ENCODE results near the gene NT5C1B.

The NT5C1B gene

DNA sequence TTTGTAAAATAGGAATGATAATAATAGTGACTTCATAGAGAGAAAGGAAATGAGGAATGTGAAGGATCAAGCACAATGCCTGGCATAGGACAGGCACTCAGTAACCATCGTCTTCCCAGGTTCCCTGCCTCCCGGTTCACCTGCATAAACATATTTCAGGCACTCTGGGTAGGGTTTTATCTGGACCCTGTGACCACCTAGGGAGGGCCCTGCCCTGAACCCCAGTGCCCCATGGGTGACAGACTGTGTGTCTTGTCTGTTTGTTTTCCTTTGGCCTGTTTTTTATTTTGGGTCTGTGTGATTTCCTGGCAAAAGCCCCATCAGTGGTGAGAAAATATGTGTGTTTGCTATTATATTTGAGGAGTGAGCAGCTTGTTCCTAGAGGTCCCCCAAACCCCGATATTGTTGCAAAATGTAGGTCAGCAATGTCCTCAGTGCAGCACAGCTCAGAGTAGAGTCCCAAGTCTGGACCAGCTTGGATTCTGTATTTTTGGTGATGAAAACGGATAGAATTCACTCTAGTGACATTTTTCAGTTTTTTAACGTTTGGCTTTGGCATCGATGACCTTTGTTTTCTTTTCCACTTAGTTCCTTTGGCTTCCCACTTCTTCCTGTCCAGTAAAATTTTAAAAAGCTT lies 9.6 kb upstream of the NT5C1B start:
- no peak overlapping the region for H3K27ac ChIP-seq (ENCODE audit: low read depth, low read length)
- no peaks in the 10 kb centered on the region for H3K4me1 ChIP-seq (ENCODE audit: insufficient read depth, low read length)
- H3K9ac ChIP-seq (ENCODE audit: low read length): no peak overlapping the region
- H3K36me3 ChIP-seq (ENCODE audit: insufficient read depth, low read length): no peaks in the 10 kb centered on the region
- no peaks in the 10 kb centered on the region for H3K27me3 ChIP-seq (ENCODE audit: control insufficient read depth in 1 of 2, insufficient read depth in 2 of 2, low read length in 2 of 2)
- H3K4me3 ChIP-seq (ENCODE audit: low read depth in 1 of 2, low read length in 2 of 2): no peak overlapping the region
- no peaks in the 10 kb centered on the region for H3K9me3 ChIP-seq (ENCODE audit: low read length)

DNA sequence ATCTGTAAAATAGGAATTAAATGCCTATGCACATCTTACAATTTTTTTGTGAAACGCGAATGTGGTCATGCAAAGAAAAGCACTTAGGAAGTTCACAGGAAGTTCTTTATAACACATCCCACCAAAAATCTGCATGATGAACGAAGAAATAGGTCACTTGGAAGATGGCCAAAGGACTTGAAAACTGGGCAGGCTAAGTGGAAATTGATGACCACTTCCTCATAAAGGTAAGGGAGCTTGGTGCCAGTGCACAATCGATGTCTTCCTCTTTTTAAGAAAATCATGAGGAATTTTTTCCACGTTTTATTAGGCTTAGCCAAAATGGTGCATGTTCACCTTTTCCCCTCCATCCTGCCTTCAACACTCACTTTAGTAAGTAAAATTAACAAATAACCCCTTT lies 8.2 kb upstream of the NT5C1B start:
- no peak overlapping the region for H3K27ac ChIP-seq (ENCODE audit: low read depth, low read length)
- H3K9ac ChIP-seq (ENCODE audit: low read length): no peak overlapping the region
- no peaks in the 10 kb centered on the region for H3K36me3 ChIP-seq (ENCODE audit: insufficient read depth, low read length)
- no peaks in the 10 kb centered on the region for H3K27me3 ChIP-seq (ENCODE audit: control insufficient read depth in 1 of 2, insufficient read depth in 2 of 2, low read length in 2 of 2)
- no peak overlapping the region for H3K4me3 ChIP-seq (ENCODE audit: low read depth in 1 of 2, low read length in 2 of 2)
- no peaks in the 10 kb centered on the region for H3K9me3 ChIP-seq (ENCODE audit: low read length)
- no peaks in the 10 kb centered on the region for H3K4me1 ChIP-seq (ENCODE audit: insufficient read depth, low read length)

DNA sequence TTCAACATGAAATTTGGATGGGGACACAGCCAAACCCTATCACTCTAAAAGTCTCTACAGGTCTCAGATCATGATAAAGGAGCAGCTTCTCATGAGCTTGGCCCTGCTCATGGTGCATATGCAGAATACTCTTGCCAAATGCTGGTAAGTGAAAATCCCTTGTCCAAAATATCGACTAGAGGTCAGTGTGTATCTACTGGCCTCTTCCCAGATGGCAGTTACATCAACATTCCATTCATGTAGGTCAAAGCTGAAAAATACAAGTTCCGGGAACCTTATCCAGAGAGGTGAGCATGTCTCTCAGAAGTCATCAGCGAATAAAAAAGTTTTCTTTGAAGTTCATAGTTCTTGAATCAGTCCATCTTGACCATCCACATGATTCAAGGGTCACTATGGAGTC lies 7.6 kb upstream of the NT5C1B start:
- Histone ChIP-seq H3K27ac (ENCODE audit: low read depth, low read length) (no peak overlapping the region), H3K4me3 (ENCODE audit: low read depth in 1 of 2, low read length in 2 of 2) (no peak overlapping the region), H3K9me3 (ENCODE audit: low read length) (no peaks in the 10 kb centered on the region), H3K27me3 (ENCODE audit: control insufficient read depth in 1 of 2, insufficient read depth in 2 of 2, low read length in 2 of 2) (no peaks in the 10 kb centered on the region), H3K36me3 (ENCODE audit: insufficient read depth, low read length) (no peaks in the 10 kb centered on the region), H3K9ac (ENCODE audit: low read length) (no peak overlapping the region), H3K4me1 (ENCODE audit: insufficient read depth, low read length) (no peaks in the 10 kb centered on the region)

DNA sequence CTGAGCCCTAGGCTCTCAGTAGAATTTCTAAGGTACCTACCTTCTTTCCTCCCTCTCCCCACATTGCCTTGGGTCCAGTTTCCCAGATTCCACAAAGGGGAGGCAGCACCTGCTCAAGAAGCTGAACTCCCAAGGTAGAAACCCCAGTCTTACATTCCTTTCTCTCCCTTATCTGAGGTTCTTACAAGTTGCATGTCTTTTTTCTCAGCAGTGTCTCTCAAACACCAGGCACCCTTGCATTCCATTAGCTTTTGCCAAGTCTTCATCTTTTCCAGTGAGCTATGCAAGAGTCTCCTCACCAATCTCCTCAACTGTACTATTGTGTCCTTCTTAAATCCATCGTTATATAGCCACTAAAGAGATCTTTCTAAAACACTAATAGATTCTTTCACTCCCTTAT lies 4.1 kb upstream of the NT5C1B start:
- no peaks in the 10 kb centered on the region for H3K4me1 ChIP-seq (ENCODE audit: insufficient read depth, low read length)
- no peaks in the 10 kb centered on the region for H3K36me3 ChIP-seq (ENCODE audit: insufficient read depth, low read length)
- no peak overlapping the region for H3K9ac ChIP-seq (ENCODE audit: low read length)
- no peaks in the 10 kb centered on the region for H3K9me3 ChIP-seq (ENCODE audit: low read length)
- no peaks in the 10 kb centered on the region for H3K27me3 ChIP-seq (ENCODE audit: control insufficient read depth in 1 of 2, insufficient read depth in 2 of 2, low read length in 2 of 2)
- no peak overlapping the region for H3K4me3 ChIP-seq (ENCODE audit: low read depth in 1 of 2, low read length in 2 of 2)
- no peak overlapping the region for H3K27ac ChIP-seq (ENCODE audit: low read depth, low read length)

DNA sequence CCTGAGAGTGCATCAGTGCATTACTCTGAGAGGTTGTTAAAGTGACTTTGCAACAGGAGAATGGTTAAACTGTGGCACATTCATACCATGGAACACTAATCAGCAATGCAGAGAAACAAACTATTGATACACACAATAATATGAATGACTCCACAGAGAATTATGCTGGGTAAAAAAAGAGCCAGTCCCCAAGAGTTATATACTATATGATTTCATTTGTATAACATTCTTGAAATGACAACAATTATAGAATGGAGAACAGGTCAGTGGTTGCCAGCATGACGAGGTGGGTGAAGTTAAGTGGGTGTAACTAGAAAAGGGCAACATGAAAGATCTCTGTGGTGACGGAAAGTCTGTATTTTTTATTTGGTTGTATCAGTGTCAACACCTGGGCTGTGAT lies 3.0 kb upstream of the NT5C1B start:
- H3K27ac ChIP-seq (ENCODE audit: low read depth, low read length): no peak overlapping the region
- no peak overlapping the region for H3K4me3 ChIP-seq (ENCODE audit: low read depth in 1 of 2, low read length in 2 of 2)
- H3K4me1 ChIP-seq (ENCODE audit: insufficient read depth, low read length): no peaks in the 10 kb centered on the region
- H3K27me3 ChIP-seq (ENCODE audit: control insufficient read depth in 1 of 2, insufficient read depth in 2 of 2, low read length in 2 of 2): no peaks in the 10 kb centered on the region
- no peak overlapping the region for H3K9ac ChIP-seq (ENCODE audit: low read length)
- no peaks in the 10 kb centered on the region for H3K36me3 ChIP-seq (ENCODE audit: insufficient read depth, low read length)
- no peaks in the 10 kb centered on the region for H3K9me3 ChIP-seq (ENCODE audit: low read length)

DNA sequence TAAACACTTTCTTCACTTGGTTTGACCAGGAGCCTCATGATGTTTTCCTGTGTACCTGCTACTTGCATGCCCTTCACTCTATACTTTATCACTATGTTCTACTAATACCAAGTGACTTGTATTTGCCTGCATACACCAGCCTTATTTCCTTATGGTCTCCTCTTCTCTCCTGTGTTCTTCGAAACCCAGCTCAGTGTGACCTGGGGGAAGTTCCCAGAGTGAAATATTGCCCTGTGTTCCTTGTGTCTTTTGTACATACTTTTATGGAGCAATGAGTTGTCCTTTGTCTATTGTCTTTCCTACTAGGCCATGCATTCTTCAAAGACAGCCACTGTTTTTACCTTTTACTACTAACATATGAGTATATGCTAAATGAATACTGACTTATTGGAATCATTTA lies 567 bp downstream of the NT5C1B start:
- no peaks in the 10 kb centered on the region for H3K27me3 ChIP-seq (ENCODE audit: control insufficient read depth in 1 of 2, insufficient read depth in 2 of 2, low read length in 2 of 2)
- H3K9ac ChIP-seq (ENCODE audit: low read length): no peak overlapping the region
- no peaks in the 10 kb centered on the region for H3K9me3 ChIP-seq (ENCODE audit: low read length)
- H3K36me3 ChIP-seq (ENCODE audit: insufficient read depth, low read length): no peaks in the 10 kb centered on the region
- no peak overlapping the region for H3K27ac ChIP-seq (ENCODE audit: low read depth, low read length)
- no peak overlapping the region for H3K4me3 ChIP-seq (ENCODE audit: low read depth in 1 of 2, low read length in 2 of 2)
- no peaks in the 10 kb centered on the region for H3K4me1 ChIP-seq (ENCODE audit: insufficient read depth, low read length)

DNA sequence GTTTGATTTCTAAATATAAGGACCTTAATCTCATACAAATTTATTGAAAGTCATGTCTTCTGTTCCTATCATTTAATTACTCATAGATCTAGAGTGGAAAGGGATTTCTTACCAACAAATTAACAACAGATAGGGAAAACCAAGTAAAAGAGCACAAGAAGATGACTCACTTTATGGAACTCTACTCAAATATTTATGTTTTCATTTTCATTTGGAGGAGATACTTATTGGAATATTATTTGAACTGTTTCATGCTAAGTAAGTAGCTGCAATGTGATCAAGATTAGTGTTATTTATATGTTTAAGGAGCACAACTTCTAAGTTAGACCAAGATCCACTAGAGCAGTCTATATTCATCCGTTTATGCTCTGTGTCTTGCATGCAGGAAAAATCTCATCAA lies 1.3 kb downstream of the NT5C1B start:
- no peak overlapping the region for H3K9ac ChIP-seq (ENCODE audit: low read length)

DNA sequence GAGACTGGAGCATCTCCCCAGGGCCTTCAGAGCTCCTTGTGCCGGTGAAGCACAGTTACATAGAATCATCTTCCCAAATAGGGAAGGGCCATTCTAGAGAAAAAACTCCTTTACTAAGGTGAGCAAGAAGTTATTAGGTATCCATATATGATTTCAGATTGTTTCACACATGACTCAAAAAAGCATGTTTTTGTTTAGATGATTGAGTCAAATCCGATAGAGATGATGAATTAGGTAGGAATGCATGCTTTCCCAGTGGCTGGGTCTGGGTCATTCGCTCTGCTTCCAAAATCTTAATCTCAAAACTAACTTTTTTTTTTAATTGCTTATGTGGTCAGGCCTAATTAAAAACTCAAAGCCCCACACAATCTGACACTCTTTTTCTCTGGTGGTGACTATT lies 3.8 kb downstream of the NT5C1B start:
- no peak overlapping the region for H3K9ac ChIP-seq (ENCODE audit: low read length)
- H3K36me3 ChIP-seq (ENCODE audit: insufficient read depth, low read length): no peaks in the 10 kb centered on the region
- H3K27ac ChIP-seq (ENCODE audit: low read depth, low read length): no peak overlapping the region
- no peaks in the 10 kb centered on the region for H3K4me1 ChIP-seq (ENCODE audit: insufficient read depth, low read length)
- H3K27me3 ChIP-seq (ENCODE audit: control insufficient read depth in 1 of 2, insufficient read depth in 2 of 2, low read length in 2 of 2): no peaks in the 10 kb centered on the region
- H3K4me3 ChIP-seq (ENCODE audit: low read depth in 1 of 2, low read length in 2 of 2): no peak overlapping the region
- H3K9me3 ChIP-seq (ENCODE audit: low read length): no peaks in the 10 kb centered on the region

More for the DNA sequence above, 1.3 kb downstream of the NT5C1B start:
- H3K36me3 ChIP-seq (ENCODE audit: insufficient read depth, low read length): no peaks in the 10 kb centered on the region
- no peak overlapping the region for H3K27ac ChIP-seq (ENCODE audit: low read depth, low read length)
- no peaks in the 10 kb centered on the region for H3K4me1 ChIP-seq (ENCODE audit: insufficient read depth, low read length)
- no peak overlapping the region for H3K4me3 ChIP-seq (ENCODE audit: low read depth in 1 of 2, low read length in 2 of 2)
- no peaks in the 10 kb centered on the region for H3K9me3 ChIP-seq (ENCODE audit: low read length)
- H3K27me3 ChIP-seq (ENCODE audit: control insufficient read depth in 1 of 2, insufficient read depth in 2 of 2, low read length in 2 of 2): no peaks in the 10 kb centered on the region

DNA sequence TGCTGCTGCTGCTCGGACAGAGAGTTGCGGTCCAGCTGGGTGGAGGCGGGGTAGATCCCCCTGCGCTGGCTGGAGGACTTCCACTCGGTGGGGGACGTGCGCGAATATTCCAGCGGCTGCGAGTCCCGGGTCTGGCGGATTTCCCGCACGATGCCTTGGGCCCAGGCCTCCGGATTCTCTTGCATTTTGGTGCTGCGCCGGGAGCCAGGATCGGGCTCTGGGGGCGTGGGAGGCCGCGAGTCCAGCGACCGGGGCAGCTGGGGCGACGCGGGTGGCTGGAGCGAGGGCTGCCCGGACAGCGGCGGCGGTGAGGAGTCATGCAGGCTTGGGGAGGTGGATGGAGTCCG lies 4.8 kb downstream of the NT5C1B start:
- H3K9me3 ChIP-seq (ENCODE audit: low read length): no peaks in the 10 kb centered on the region

DNA sequence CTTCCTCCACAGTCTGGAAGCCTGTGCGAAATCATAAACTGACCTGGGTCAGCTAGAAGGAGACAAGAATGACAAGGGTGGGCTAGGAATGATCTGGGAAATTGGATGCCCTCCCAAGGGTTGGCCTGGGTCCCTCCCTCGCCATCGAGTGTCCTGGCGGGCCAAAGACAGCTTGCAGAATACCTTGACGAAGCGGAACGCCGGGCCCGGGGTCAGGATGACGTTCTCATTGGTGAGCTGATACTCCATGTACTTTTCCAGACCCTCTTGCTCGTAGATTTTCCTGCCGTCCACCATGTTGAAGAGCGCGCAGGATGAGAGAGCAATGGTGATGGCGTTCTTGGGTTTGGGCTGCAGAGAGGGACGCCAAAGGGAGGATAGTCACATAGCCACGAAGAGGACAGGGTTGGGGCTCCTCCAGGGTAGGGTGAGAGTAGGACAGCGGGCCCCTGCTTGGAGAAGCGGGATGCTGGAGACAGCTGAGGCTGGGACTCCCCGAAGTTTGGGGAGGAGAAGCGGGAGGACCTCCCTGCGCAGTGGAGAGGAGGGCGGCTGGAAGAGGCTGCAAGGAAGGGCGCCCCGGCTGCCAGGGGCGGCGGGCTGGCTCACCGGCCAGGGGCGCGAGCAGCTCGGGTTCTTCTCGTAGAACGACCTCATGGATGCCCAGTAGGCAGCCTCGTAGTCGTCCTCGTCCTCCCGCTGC lies 5.3 kb downstream of the NT5C1B start:
- H3K27ac ChIP-seq (ENCODE audit: low read depth, low read length): no peak overlapping the region
- H3K27me3 ChIP-seq (ENCODE audit: control insufficient read depth in 1 of 2, insufficient read depth in 2 of 2, low read length in 2 of 2): no peaks in the 10 kb centered on the region
- no peaks in the 10 kb centered on the region for H3K4me1 ChIP-seq (ENCODE audit: insufficient read depth, low read length)
- no peaks in the 10 kb centered on the region for H3K9me3 ChIP-seq (ENCODE audit: low read length)
- no peak overlapping the region for H3K9ac ChIP-seq (ENCODE audit: low read length)
- no peaks in the 10 kb centered on the region for H3K36me3 ChIP-seq (ENCODE audit: insufficient read depth, low read length)
- H3K4me3 ChIP-seq (ENCODE audit: low read depth in 1 of 2, low read length in 2 of 2): no peak overlapping the region

More for the DNA sequence above, 4.8 kb downstream of the NT5C1B start:
- H3K9ac ChIP-seq (ENCODE audit: low read length): no peak overlapping the region
- no peak overlapping the region for H3K27ac ChIP-seq (ENCODE audit: low read depth, low read length)
- H3K36me3 ChIP-seq (ENCODE audit: insufficient read depth, low read length): no peaks in the 10 kb centered on the region
- no peak overlapping the region for H3K4me3 ChIP-seq (ENCODE audit: low read depth in 1 of 2, low read length in 2 of 2)
- no peaks in the 10 kb centered on the region for H3K27me3 ChIP-seq (ENCODE audit: control insufficient read depth in 1 of 2, insufficient read depth in 2 of 2, low read length in 2 of 2)
- no peaks in the 10 kb centered on the region for H3K4me1 ChIP-seq (ENCODE audit: insufficient read depth, low read length)

DNA sequence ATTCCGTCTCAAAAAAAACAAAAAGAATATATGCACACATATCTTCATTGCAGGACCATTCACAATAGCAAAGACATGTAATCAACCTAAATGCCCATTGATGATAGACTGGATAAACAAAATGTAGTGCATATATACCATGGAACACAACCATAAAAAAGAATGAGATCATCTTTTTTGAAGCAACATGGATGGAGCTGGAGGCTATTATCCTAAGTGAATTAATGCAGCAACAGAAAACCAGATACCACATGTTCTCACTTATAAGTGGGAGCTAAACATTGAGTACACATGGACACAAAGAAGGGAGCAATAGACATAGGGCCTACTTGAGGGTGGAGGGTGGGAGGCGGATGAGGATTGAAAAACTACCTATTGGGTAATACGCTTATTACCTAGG lies 8.8 kb downstream of the NT5C1B start:
- no peak overlapping the region for H3K27ac ChIP-seq (ENCODE audit: low read depth, low read length)
- H3K9ac ChIP-seq (ENCODE audit: low read length): no peak overlapping the region
- no peaks in the 10 kb centered on the region for H3K36me3 ChIP-seq (ENCODE audit: insufficient read depth, low read length)
- no peaks in the 10 kb centered on the region for H3K9me3 ChIP-seq (ENCODE audit: low read length)
- no peak overlapping the region for H3K4me3 ChIP-seq (ENCODE audit: low read depth in 1 of 2, low read length in 2 of 2)
- H3K4me1 ChIP-seq (ENCODE audit: insufficient read depth, low read length): no peaks in the 10 kb centered on the region
- no peaks in the 10 kb centered on the region for H3K27me3 ChIP-seq (ENCODE audit: control insufficient read depth in 1 of 2, insufficient read depth in 2 of 2, low read length in 2 of 2)

DNA sequence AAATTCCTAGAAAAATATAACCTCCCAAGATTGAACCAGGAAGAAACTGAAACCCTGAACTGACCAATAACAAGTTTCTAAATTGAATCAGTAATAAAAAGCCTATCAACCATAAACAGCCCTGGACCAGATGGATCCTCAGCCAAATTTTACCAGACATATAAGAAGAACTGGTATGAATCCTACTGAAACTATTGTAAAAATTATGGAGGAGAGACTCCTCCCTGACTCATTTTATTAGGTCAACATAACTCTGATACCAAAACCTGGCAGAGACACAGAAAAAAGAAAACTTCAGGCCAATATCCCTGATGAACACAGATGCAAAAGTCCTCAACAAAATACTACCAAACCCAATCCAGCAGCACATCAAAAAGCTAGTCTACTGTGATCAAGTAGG lies 11.3 kb downstream of the NT5C1B start:
- Histone ChIP-seq H3K27me3 (ENCODE audit: control insufficient read depth in 1 of 2, insufficient read depth in 2 of 2, low read length in 2 of 2) (no peaks in the 10 kb centered on the region), H3K36me3 (ENCODE audit: insufficient read depth, low read length) (no peaks in the 10 kb centered on the region), H3K9ac (ENCODE audit: low read length) (no peak overlapping the region), H3K27ac (ENCODE audit: low read depth, low read length) (no peak overlapping the region), H3K4me1 (ENCODE audit: insufficient read depth, low read length) (no peaks in the 10 kb centered on the region), H3K4me3 (ENCODE audit: low read depth in 1 of 2, low read length in 2 of 2) (no peak overlapping the region), H3K9me3 (ENCODE audit: low read length) (no peaks in the 10 kb centered on the region)
